HG02610 (cell line): Measurements from ENCODE around the gene SUMO3.
"Not testable (repeated sequence)": the region's sequence is repeated elsewhere in the genome, so short reads cannot be mapped to it uniquely, and the experiment has no call there.

Experiments used
- ATAC-seq: cut with Tn5 transposase; IDR thresholded peaks from one replicate; pipeline ENCODE4 v1.9.1; 2021; ENCODE audit warnings: mild to moderate bottlenecking, moderate library complexity; ENCODE audit not compliant: unreplicated experiment

The SUMO3 gene

DNA sequence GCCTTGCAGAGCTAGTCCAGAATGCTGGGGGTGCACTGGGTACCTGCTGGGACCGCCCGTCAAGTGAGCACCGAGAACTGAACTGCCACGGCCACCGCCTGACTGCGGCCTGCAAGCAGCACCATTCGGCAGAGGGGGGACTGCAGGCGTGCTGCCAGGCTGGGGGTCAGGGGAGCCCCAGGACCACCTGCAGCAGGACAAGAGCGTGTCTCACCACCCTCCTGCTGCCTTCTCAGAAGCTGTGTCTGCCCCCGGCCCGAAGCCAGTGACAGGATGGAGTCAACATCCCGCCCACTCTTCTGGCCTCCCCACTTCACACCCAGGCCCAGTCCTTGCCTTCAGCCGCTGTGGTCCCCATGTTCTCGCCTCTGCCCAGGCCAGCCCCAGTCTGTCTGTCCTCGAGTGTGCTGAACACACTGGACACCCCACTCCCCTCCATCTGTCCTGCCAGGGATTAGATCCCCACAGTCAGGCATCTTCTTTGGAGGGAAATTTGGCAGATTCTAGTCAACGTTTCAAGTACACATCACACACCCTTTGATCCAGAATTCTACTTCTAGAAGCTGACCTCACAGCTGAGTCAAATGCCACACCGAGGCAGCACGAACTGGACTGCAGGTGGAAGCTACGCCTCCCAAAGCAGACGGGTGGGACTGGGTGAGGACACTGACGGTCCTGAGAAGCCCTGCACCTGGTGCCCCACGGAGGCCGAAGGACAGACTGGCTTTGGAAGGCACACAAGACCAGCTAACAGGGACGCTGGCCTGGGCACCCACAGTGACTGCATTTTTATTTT is 29.6 kb upstream of the SUMO3 start:
- ATAC-seq = no peak

DNA sequence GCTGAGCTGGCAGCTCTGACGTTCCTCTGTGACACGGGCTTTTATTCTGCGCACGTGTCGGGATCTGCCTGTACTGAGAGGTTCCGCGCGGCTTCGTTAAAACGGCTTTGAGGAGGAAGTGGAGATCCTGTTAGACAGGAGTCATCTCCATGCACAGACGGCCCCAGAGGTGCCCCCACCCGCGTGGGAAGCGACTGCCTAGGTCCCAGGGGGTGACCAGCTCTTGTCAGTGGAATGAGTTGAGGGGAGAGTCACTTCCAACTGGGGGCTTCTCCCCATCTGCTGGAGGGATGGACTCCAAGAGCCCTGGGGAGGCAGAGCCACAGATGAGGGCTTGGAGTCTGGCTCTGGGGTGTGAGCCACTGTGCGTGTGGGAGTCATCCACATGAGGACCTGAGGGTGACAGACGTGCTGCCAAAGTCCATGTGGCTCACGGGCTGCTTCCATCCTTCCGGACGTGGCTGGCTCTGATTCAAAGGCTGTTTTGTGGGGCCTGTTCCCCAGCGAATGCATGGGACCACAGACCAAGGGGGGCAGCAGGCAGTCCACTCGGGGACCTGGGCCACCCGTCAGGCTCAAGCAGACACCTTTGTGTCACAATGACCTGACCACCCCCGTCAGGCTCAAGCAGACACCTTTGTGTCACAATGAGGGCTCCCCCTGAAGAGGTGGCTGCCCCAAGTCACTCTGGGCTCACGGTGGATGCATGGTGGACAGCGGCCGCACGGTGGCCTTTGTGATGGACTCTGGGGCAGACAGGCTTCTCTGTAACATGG is 28.8 kb upstream of the SUMO3 start:
- ATAC-seq = no peak

DNA sequence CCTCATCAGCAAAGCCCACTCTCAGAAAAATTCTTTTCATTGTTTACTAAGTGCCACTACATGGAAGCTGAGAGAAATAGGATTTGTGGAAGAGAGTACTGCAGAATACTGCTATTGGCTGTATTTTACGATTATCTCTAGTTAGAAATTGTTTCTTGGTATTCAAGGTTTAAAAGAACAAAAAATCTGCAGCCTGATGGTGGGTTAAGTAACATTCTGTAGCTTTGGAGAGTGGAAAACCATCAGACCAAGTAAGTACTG is 28.3 kb upstream of the SUMO3 start:
- no peak for ATAC-seq

DNA sequence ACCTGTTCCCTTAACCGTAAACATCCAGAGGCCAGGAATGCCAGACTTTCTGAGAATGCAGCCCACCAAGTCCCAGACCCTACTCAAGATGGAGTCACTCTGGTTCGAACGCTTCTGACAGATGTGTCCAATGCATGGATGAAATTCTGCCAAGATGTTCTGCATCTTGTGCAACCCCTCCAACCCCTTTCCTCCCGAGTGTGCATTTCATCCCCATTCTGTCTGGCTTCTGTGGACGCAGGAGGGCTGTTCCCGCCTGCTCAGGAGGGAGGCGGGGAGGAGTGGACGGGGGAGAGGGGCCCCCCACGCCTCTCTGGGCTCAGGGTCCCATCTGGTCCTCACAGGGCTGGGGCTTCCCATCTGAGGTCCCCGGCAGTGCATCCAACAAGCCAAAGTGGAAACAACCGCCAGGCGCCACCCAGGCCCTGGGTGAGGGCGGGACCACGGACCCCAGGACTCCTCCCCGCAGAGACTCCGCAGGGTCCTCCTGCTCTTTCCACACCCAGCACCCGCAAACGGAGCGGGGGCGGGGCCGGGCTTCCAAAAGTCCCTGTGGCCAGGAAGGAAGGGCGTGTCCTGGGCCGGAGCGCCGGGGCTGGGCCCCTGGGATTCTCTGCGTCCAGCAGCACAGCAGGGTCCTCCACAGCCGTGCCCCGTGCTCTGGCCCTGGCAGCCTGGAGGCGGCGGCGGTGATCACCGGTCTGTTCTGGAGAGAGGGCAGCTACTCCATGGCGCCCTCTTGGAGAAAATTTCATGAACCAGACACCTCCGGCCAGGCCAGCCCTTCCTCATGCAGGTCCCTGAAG is 27.8 kb upstream of the SUMO3 start:
- ATAC-seq = peak; percentile 47

DNA sequence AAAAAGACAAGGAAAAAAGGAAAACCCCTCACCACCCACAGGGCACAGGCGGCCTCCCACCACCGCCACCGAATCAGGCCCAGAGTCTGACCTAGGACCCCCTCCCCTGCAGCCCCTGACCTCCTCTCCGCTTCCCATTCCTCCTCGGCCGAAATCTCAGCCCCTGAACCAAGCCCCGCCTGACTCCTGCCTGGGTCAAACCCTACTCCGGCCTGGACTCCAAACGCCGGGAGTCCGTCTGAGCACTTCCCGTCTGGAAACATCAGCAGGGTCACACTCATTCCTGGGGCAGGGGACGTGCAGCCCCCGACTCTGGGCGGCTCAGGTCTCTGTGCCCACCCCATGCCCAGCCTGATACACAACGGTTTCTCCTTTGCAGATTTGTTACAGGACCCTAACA is 26.4 kb upstream of the SUMO3 start:
- no peak for ATAC-seq

DNA sequence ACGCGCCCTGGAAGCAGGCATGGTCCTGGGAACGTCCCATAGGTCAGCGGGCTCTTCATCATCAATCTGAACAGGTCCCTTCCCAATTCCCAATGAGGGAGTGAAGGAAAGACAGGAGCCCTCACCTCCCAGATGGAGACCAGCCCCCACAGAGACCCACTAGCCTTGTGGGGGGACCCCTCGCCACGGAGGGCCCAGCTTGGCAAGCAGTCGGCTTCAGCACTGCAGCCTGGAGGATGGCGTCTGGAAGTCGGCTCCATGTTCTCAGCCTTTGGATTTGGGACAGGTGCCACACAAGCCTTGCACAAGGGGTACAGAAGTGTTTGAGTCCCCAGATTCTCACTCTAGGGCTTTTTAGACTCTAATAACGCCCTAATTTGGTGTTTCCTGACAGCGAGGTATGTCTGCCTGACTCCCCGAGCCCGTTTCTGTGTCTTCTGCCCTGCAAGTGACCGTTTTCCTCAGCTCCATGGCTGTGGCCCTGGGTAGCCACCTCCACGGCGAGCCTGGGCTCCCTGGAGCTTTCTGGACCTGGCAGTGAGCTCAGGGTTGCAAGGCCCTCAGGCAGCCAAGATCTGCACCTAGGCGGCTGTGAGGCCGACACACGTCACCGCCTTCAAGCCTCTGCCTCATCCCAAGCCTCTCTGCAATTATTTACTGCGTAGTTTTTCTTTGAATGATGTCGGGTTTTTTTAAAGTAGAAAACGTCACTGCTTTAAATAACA is 25.0 kb upstream of the SUMO3 start:
- no peak for ATAC-seq

DNA sequence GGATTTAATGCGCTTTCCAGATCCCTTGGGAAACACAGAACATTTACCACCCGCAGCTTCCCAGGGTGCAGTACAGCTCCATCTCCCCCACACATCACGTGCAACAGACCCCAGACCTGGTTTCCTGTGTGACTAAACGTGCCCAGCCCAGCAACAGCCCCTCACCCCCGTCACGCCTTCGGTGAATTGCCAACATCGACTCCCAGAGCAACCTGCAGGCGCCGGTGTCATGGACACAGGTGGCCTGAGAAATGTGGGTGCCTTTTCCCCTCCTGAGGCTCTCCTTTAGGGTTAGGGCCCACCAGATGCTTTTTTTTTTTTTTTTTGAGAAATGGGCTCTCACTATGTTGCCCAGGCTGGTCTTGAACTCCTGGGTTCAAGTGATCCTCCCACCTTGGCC is 24.2 kb upstream of the SUMO3 start:
- ATAC-seq = no peak

DNA sequence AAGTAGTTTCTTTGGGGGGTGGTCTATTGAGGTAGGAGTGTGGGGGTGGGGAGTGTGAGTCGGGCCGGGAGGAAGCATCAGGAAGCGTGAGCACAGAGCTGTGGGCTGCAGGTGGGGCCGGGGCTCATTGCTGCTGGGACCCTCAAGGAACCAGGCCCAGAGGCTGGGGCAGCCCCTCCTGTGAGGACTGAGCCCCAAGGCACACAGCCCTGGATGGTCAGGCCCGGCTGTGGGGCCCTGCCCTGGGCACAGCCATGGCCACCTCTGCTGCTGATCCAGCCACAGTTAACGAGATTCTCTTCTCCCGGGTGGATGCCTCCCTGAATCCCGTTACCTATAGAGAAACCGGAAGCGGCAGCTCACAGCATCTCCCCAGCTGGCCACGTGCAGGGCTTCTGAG is 22.9 kb upstream of the SUMO3 start:
- no peak for ATAC-seq

DNA sequence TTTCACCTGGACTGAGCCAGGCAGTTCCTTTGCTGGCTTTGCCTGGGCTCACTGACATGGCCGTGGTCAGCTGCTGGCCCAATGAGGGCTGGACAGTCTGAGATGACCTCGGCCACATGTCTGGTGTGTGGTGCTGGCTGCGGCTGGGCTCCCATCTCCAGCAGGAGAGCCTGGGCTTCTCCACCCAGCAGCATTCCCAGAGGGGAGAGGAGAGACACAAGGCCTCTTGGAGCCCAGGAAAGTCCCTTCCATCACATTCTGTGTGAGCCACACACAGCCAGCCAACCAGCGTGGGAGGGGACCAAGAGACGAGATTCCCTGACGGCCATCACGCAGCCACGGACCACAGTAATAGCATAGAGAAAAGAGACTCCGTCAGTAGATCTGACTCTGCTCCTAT is 21.1 kb upstream of the SUMO3 start:
- ATAC-seq = no peak

DNA sequence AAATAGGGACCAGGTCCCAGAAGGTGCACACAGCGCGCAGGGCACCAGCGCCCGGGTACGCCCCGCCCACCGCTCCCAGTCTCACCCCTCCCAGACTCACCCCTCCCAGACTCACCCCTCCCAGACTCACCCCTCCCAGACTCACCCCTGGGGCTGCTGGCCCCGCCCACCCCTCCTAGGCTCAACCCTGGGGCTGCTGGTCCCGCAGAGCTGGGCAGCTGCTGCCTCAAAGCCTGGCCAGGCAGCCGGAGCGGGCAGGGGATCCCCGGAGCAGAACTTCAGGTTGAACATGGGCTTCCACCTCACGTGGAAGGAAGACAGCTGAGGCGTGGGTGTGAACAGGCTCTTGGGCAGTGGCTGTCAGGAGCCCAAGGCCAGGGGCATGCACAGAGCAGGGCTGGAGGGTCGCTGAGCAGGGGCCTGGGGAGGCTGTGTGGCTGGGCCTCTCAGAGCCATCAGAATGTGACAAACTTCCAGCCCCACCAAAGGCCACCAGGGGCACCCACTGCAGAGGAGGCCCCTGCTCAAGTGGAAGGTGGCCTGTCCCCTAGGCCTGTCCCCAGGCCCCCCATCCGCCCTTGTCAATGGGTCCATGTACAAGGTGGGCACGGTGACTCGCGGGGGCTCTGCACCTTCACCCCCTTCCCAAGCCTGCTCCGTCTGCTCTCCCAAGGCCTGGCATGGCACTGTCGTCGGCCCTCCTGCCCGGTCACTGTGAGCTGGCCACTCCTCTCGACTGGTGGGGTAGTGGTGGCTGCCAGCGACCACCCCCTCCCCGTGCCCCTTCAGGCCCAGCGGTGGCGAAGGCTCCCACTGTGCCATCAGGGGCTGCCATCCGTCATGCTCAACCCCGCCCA is 20.4 kb upstream of the SUMO3 start:
- no peak for ATAC-seq

DNA sequence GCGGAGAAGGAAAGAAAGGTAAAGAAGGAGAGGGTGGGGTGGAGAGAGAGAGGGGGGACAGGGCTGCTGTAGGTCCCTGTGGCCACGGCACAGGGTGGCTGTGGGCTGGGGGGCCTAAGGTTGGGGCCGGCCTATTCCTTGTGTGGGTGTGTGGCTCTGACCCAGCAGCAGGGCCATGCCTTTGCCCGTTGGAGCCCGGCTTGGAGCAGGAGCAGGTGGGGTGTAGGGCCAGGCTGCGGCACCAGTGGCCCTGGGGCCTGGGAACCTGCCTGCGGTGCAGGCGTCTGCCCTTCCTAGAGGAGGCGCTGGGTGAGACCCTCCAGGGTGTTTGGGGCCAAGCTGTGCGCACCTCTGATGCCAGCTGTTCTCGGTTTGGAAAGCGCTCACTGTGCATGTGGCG is 19.7 kb upstream of the SUMO3 start:
- ATAC-seq = no peak

DNA sequence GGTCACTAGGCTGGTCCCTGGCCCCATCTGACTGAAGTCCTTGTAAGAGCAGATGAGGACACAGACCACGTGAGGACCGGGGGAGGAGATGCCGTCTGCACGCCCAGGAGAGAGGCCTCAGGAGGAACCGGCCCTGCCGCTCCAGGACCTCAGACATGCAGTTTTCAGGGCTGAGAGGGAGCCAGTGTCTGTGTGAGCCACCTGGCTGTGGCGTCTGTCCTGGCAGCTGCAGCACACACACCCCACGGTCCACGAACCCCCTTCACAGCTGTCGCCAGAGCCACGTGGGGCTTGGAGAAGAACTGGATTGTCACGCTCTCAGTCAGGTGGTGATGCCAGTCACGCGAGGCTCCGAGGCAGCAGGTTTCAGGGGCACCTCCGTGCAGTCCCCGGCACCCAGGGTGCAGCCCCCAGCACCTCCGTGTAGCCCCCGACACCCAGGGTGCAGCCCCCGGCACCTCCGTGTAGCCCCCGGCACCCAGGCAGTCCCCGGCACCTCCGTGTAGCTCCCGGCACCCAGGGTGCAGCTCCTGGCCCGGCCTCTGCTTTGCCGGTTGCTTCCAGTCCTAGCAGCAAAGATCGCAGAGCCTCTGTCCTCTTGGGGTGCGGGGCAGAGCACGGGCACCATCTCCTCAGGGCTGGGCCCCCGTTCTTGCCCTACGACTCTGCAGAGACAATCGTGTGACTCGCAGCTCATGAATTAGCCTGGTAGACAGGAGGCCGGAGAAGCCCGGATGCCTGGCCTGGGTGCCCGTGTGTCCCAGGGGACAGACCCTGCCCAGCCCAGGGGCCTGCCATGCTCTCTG is 19.0 kb upstream of the SUMO3 start:
- no peak for ATAC-seq

DNA sequence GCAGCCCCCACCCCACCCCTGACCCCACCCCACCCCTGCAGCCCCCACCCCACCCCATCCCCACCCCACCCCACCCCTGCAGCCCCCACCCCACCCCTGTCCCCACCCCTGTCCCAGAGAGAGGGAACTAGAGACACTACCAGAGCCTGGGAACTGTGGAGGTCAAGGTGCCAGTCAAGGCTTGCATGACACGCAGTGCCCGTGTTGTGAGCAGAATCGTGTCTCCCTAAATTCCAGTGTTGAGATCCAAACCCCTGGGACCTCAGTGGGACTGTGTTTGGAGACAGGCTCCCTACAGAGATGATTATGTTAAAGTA is 18.4 kb upstream of the SUMO3 start:
- no peak for ATAC-seq

DNA sequence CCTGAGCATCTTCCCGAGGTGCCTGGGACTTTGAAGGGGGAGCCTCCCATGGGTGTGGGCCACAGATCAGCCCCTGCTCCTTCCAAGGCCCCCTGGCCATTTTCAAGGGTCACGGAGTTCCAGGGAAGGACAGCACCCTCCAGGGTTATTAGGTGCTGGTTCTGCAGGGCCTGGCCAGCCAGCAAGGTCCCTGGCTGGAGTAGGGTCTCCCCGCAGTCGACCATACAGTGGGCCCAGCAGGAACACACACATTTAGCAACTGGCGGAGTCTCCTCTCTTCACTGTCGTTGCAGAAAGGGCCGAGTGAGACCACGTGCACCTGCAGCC is 17.7 kb upstream of the SUMO3 start:
- ATAC-seq = no peak

DNA sequence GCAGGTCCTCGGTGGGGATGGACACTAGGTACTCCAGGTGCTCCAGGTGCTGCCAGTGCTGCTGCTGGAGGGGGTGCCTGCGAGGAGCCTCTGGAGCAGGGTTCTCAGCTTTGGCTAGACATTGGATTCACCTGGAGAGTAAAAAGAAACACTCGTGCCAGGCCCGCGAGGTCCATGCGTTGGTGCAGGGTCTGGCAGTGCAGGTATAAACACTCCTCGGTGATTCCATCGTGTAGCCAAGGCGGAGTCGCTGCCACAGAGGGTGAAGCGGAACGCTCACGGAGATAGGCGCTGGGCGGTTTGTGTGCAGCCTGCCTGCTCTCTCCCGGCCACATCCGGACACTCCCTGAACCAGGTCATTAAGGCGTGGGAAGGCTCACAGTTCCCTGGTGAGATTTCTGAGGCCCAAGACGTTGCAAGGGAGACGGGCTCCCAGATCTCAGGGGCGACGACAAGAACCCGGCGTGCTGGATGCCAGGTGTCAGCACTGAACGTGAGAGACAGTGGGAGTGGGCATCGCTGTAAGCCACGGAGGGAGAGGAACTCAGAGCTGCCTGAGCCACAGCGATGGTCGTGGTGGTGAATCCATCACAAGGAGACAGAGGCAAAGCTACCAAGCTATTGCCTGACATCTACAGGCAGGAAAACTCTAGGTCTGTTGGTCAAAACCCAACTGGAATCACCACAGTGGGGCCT is 17.2 kb upstream of the SUMO3 start:
- ATAC-seq = no peak

DNA sequence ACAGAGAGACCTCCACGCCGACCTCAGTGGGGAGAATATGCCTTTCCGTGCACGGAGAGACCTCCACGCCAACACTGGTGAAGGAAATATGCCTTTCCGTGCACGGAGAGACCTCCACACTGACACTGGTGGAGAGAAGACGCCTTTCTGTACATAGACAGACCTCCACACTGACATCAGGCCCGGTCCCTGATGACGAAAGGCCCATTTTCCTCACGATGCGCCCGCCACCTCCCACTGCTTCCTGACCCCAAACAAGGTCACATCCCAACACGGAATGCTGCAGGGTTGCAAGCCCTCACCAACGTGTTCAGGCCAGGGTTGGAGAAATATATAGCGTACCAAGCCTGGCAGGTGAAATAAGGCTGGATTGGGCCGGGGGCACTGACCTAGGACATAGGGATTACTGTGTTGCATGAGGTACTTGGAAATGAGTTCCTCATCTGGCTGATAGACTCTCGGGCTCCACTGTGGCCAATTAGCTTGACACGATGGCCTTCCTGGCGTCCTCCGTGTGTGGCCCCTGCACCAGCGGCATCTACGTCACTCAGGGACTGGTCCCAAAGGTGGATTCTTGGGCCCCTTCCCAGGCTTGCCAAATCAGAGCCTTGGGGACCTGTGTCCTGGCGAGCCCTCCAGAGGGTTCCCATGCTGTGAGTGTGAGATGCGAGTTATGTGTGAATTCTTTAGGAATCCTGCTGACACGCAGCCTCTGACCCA is 16.5 kb upstream of the SUMO3 start:
- ATAC-seq = no peak

DNA sequence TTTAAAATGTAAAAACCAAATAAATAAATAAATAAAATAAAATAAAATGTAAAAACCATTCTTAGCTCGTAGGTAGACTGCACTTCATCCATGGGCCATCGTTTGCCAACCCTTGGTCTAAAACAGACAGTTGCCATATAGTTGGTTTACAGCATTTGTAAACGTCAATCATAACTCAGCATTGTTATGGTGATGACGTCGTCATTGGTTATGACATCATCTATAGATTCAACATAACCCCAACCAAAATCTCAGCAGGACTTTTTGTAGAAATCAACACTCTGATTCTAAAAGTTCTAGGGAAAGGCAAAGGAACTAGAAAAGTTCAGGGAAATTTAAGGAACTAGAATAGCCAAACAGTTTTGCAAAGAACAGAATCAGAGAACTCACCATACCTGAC is 15.8 kb upstream of the SUMO3 start:
- ATAC-seq = no peak

DNA sequence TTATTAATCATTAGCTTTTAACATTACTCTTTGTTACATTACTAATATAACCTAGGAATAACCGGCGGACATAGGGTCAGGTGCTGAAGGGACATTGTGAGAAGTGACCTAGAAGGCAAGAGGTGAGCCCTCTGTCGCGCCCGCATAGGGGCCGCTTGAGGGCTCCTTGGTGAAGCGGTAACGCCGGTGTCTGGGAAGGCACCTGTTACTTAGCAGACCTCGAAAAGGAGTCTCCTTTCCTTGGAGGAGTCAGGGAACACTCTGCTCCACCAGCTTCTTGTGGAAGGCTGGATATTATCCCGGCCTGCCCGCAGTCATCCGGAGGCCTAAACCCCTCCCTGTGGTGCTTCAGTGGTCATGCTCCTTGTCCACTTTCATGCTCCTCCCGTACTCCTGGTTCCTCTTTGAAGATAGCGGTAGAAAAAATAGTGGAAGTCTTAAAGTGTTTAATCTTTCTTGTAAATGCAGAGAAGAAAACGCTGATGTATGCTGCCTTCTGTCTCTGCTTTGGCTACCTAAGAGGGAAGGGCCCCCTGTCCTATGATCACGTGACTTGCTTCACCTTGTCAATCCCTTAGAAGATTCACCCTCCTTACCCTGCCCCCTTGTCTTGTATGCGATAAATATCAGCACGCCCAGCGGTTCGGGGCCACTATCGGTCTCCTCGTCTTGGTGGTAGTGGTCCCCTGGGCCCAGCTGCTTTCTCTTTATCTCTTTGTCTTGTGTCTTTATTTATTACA is 14.8 kb upstream of the SUMO3 start:
- ATAC-seq = not testable (repeated sequence)
